ENCODE data around the gene SLC2A6.

DNA sequence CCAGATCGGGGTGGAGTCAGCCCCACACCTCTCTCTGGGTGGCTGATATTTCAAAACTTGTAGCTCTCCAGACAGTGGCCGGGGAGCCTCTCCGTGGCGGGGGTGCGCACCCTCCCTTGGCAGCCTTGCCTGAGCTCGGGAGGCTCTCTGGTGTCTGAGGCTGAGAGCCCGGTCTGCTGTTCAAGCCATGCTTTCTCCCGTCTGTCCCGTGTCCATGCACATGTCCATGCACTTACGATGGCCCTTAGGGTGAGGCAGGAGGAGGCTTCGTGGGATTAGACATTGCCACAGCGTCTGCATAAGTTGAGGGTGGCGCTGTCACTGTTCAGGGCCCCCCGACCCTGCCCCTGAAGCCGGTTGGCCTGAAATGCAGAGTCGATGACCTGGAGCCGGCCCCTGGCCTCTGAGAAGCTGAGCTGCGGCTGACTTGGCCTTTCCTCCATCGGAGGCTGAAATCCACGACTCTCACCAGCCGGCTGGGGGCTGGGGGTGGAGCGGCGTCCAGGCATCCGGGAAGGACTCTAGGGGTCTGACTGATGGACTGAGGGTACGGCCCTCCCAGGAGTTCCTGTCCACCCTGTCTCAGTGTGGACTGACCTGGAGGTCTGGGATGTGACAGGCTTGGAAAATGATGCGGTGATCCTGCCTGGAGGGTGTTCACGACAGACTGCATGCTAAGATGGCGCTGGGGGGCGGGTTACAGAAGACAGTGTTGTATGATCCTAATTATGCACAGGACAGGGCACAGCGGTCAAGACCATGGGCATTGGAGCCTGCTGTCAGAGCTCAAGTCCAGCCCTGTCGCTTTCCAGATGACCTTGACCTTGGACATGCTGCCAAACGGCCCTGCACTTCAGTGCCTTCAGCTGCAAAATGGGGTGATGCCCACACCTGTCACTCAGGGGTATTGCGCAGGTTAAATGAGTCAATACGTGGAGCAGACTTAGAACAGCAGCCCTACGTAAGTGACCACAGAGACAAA lies 18.3 kb upstream of the SLC2A6 start:
- TF ChIP-seq, protein P1, sequence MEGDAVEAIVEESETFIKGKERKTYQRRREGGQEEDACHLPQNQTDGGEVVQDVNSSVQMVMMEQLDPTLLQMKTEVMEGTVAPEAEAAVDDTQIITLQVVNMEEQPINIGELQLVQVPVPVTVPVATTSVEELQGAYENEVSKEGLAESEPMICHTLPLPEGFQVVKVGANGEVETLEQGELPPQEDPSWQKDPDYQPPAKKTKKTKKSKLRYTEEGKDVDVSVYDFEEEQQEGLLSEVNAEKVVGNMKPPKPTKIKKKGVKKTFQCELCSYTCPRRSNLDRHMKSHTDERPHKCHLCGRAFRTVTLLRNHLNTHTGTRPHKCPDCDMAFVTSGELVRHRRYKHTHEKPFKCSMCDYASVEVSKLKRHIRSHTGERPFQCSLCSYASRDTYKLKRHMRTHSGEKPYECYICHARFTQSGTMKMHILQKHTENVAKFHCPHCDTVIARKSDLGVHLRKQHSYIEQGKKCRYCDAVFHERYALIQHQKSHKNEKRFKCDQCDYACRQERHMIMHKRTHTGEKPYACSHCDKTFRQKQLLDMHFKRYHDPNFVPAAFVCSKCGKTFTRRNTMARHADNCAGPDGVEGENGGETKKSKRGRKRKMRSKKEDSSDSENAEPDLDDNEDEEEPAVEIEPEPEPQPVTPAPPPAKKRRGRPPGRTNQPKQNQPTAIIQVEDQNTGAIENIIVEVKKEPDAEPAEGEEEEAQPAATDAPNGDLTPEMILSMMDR (IDR thresholded peaks at IDR 0.05; ENCODE audit: low read length) = no peak
- TF ChIP-seq EZH2phosphoT487 (IDR thresholded peaks at IDR 0.05; ENCODE audit: low read length) = no peak

All from MM.1S (cell line).